Peyer's patch (tissue), 4 donors: ENCODE results near the gene RASGRP2. TPM values are rescaled to one million over a fixed set of nuclear protein-coding genes. Genes with fewer than 3 reads are reported as not detected.

Experiments
- DNase-seq, 3 donors: peaks; one replicate each; pipeline ENCODE4 v3.0.0-alpha.2; 2017 to 2019
- H3K27ac ChIP-seq, 4 donors: fragments of 200-600 bp; sonication (generic); one replicate each; pipeline ENCODE4 v1.5.1; 2016 to 2019
- H3K27me3 ChIP-seq, 2 donors: fragments of 200-600 bp; sonication (generic); one replicate each; pipeline ENCODE4 v1.5.1; 2019
- H3K36me3 ChIP-seq, 3 donors: fragments of 200-600 bp; sonication (generic); one replicate each; pipeline ENCODE4 v1.5.1; 2016 to 2019
- H3K4me1 ChIP-seq, 4 donors: fragments of 200-600 bp; sonication (generic); one replicate each; pipeline ENCODE4 v1.5.1; 2016 to 2019
- H3K4me3 ChIP-seq, 4 donors: fragments of 200-600 bp; sonication (generic); 1 replicate in 3 of 4; 2 replicates in 1 of 4; pipeline ENCODE4 v1.5.1; 2016 to 2019; ENCODE audit warnings: mild to moderate bottlenecking in 1 of 4
- H3K9me3 ChIP-seq, 4 donors: fragments of 200-600 bp; sonication (generic); one replicate each; pipeline ENCODE4 v1.5.1; 2016 to 2019; ENCODE audit warnings: mild to moderate bottlenecking in 1 of 4
- CTCF ChIP-seq, 6 experiments: fragments of 450-650 bp in 4 of 6; fragments of 200-600 bp in 2 of 6; sonication (generic) in 1 of 6; IDR thresholded peaks; one replicate each; pipeline ENCODE4 v1.5.1; 2017 to 2019; ENCODE audit warnings: antibody characterized with exemption in 6 of 6, mild to moderate bottlenecking in 3 of 6, moderate library complexity in 1 of 6
- POLR2A ChIP-seq, 2 donors: fragments of 450-650 bp; IDR thresholded peaks; one replicate each; pipeline ENCODE4 v1.5.1; 2017; ENCODE audit warnings: antibody characterized with exemption in 2 of 2, mild to moderate bottlenecking in 2 of 2, moderate library complexity in 2 of 2
- total RNA-seq, 4 donors: library from RNA; depleted of rRNA; stranded (reverse); fragments of >200 nt; gene quantifications; one replicate each; pipeline ENCODE4 v1.1.0, GENCODE V29; 2016

RASGRP2 gene
- total RNA-seq, 4 donors from 2014 or later, result 11.5 to 210 (median 16.0) TPM

GRCh38 chr11:64765291-64765850 is 21.4 kb upstream of the RASGRP2 start:
- peaks cover 0 to 57% (median 41%) of the 10 kb centered on the region in 4 donors for H3K4me1 ChIP-seq
- DNase-seq, result peak; percentile 36 to 55 (median 46)
- H3K27ac ChIP-seq, result peak overlapping the region in 1 of 4 donors; percentile 85
- H3K27me3 ChIP-seq, result no peaks in the 10 kb centered on the region
- H3K4me3 ChIP-seq, result no peak overlapping the region
- H3K9me3 ChIP-seq, result no peaks in the 10 kb centered on the region
- TF ChIP-seq POLR2A (IDR thresholded peaks at IDR 0.05), result no peak
- peak in 1 of 6 experiments; percentile 9 for TF ChIP-seq CTCF (IDR thresholded peaks at IDR 0.05)
- peaks cover 3 to 79% (median 13%) of the 10 kb centered on the region in 3 donors for H3K36me3 ChIP-seq

GRCh38 chr11:64764753-64765152 is 20.8 kb upstream of the RASGRP2 start:
- peak in 1 of 3 donors; percentile 41 for DNase-seq
- peaks cover 0 to 57% (median 43%) of the 10 kb centered on the region in 4 donors for H3K4me1 ChIP-seq
- H3K27me3 ChIP-seq, result no peaks in the 10 kb centered on the region
- H3K4me3 ChIP-seq, result no peak overlapping the region
- H3K36me3 ChIP-seq, result peaks cover 3 to 73% (median 9%) of the 10 kb centered on the region in 3 donors
- H3K27ac ChIP-seq, result peak overlapping the region in 2 of 4 donors; percentile 65 to 85
- no peaks in the 10 kb centered on the region for H3K9me3 ChIP-seq
- TF ChIP-seq CTCF (IDR thresholded peaks at IDR 0.05), result no peak
- TF ChIP-seq POLR2A (IDR thresholded peaks at IDR 0.05), result no peak

- Histone ChIP-seq H3K4me1 (peaks cover 0 to 57% (median 46%) of the 10 kb centered on the region in 4 donors), H3K27ac (peak overlapping the region; percentile 36 to 85 (median 60)), H3K9me3 (no peaks in the 10 kb centered on the region), H3K36me3 (peaks cover 3 to 67% (median 9%) of the 10 kb centered on the region in 3 donors), H3K27me3 (no peaks in the 10 kb centered on the region), H3K4me3 (no peak overlapping the region)
- peak in 2 of 3 donors; percentile 89 to 92 for DNase-seq
- TF ChIP-seq CTCF (IDR thresholded peaks at IDR 0.05) (no peak), POLR2A (IDR thresholded peaks at IDR 0.05) (no peak)
Observed at GRCh38 chr11:64764040-64764611, 20.2 kb upstream of the RASGRP2 start.

GRCh38 chr11:64763526-64764039 is 19.6 kb upstream of the RASGRP2 start:
- no peak overlapping the region for H3K4me3 ChIP-seq
- no peaks in the 10 kb centered on the region for H3K9me3 ChIP-seq
- peaks cover 0 to 57% (median 46%) of the 10 kb centered on the region in 4 donors for H3K4me1 ChIP-seq
- peak overlapping the region; percentile 36 to 85 (median 60) for H3K27ac ChIP-seq
- H3K36me3 ChIP-seq, result peaks cover 3 to 61% (median 9%) of the 10 kb centered on the region in 3 donors
- H3K27me3 ChIP-seq, result no peaks in the 10 kb centered on the region
- peak in 1 of 3 donors; percentile 46 for DNase-seq
- TF ChIP-seq POLR2A (IDR thresholded peaks at IDR 0.05) (no peak), CTCF (IDR thresholded peaks at IDR 0.05) (no peak)

GRCh38 chr11:64762674-64763525 is 19.0 kb upstream of the RASGRP2 start:
- H3K4me3 ChIP-seq, result no peak overlapping the region
- no peak for TF ChIP-seq CTCF (IDR thresholded peaks at IDR 0.05)
- no peak for TF ChIP-seq POLR2A (IDR thresholded peaks at IDR 0.05)
- no peaks in the 10 kb centered on the region for H3K9me3 ChIP-seq
- DNase-seq, result peak in 2 of 3 donors; percentile 72 to 76
- peaks cover 3 to 54% (median 9%) of the 10 kb centered on the region in 3 donors for H3K36me3 ChIP-seq
- peaks cover 0 to 54% (median 45%) of the 10 kb centered on the region in 4 donors for H3K4me1 ChIP-seq
- peak overlapping the region; percentile 36 to 85 (median 60) for H3K27ac ChIP-seq
- H3K27me3 ChIP-seq, result no peaks in the 10 kb centered on the region
